HG03175 (cell line): ENCODE measurements around the gene CABP7.

Experiments used
- ATAC-seq: cut with Tn5 transposase; IDR thresholded peaks from one replicate; pipeline ENCODE4 v1.9.1; 2021; ENCODE audit warnings: mild to moderate bottlenecking, moderate library complexity; ENCODE audit not compliant: unreplicated experiment

Gene CABP7

DNA sequence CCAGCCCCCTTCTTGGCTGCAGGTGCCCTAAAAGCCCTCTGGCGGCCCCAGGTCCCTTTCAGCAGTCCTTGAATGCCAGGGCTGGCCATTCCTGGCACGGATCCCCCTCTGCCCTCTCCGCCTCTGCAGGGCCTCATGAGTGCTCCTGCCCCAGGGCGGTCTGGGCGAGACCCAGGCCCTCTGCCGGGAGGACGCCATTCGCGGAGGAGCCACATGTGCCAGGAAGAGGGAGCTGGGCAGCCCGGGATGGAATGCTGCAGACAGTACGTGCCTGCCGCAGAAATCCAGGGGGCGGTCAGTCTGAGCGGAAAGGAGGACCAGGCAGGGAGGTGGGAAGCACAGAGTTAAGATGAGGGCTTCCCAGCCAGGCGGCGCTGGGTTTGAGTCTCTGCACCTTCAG lies 2.8 kb downstream of the CABP7 start:
- ATAC-seq: no peak

DNA sequence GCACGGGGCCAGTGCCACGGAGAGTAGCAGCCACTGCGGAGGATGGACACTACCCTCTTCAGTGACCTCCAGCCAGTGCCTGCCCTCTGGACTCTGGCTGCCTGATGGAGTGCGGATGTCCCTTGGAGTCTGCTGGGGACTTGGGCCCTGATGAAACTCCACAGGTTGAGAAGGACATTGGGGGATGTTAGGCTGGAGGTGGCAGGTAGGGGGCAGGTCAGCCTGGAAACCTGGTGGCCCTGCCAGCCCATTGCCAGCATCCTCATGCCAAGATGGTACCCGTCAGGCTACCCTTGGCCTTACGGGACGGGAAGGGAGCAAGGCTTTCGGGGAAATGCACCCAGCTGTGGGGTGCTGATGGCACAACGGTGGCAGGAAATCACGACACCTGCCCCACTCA lies 4.0 kb downstream of the CABP7 start:
- no peak for ATAC-seq

DNA sequence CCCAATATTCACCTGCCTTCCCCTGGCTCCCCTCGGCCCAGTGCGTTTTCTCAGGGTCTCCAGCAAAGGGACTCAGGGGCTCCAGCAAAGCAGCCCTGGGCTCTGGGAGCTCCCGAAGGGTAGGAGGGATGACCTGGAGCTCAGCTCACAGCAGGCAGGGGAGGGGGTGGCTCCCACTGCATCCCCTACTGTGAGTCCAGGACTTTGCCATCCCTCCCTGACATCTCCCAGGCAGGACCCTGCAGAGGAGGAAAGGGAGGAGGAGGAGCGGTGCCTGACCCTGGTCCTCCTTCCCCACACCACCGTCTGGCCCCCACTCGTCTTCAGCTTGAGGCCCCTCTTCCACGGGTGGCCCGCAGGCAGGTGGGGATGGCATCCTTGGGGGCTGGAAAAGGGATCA lies 5.0 kb downstream of the CABP7 start:
- no peak for ATAC-seq

DNA sequence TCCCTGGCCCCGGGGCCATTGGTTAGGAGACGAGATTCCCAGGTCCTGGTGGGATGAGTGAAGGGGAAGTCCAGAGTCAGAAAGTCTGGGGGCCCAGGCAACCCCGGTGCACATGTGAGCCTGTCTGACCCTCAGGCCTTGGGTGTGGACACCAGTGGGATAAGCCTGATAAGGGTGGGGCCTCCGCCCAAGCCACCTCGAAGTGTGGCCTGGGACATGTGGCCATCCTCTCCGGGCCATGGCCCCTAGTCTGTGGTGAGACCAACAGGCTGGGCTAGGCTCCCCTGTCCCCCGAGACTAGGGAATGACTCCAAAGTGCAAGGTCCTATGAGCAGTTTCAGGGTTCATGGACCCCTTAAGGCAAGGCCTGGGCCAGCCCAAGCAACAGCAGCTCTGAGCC lies 6.3 kb downstream of the CABP7 start:
- no peak for ATAC-seq

DNA sequence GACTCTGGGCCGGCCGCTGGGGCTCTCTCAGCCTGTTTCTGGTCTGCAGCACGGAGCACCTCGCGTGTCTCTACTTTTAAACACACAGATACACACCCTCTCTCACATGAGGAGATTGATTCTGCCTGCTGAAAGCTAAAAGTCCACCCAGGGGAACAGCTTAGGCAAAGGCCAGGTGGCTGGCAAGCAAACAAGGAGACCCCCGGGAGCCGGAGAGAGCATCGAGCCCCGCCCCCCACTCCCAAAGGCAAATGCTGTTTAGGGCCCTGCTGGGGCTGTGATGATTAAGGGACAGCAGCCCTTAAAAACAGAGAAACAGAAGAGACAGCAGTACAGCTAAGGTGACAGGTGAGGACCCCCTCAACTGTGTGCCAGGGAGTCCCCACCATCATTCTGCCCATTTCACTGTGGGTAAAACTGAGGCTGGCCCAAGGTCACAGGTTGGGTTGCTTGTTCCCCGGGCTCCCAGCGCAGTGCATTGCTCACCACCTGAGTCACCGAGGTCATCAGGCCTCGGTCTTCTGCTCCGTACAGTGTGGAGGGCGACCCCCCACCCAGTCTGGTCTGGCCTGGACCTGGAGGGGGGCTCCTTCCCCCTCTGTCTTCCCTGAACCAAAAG lies 6.8 kb downstream of the CABP7 start:
- no peak for ATAC-seq

DNA sequence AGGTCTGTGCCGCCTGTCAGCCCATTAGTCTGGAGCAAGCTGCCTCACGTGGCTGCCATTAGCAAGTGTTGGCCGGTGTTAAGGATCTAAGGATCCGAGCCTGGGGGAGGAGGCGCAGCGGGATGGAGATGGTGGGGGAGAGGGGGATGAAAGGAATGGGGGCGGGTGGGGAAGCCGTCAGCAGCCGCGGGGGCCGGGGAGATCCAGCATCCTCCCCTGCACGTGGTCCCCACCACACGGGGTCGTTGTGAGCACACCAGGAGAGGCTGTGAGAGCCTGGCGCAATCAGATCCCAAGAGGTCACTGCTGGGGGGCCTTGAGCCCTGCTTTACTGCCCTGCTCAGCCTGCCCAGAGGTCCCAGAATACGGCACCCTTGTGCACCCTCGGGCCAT lies 7.3 kb downstream of the CABP7 start:
- no peak for ATAC-seq

DNA sequence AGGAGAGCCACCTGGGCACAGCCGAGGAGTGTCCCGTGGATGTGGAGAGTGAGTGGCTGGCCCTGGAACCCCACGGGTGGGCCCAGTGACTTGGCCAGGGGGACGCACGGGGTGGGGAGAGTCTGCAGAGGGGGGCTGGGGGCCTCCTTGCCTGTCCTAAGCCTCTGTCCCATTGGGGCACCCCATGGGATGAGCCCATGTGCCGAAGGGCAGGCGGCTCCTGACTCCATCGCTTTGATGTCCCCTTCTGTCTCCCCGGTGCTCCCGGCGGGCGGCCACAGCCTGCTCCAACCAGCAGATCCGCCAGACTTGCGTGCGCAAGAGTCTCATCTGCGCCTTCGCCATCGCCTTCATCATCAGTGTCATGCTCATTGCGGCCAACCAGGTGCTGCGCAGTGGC lies 9.4 kb downstream of the CABP7 start:
- no peak for ATAC-seq

DNA sequence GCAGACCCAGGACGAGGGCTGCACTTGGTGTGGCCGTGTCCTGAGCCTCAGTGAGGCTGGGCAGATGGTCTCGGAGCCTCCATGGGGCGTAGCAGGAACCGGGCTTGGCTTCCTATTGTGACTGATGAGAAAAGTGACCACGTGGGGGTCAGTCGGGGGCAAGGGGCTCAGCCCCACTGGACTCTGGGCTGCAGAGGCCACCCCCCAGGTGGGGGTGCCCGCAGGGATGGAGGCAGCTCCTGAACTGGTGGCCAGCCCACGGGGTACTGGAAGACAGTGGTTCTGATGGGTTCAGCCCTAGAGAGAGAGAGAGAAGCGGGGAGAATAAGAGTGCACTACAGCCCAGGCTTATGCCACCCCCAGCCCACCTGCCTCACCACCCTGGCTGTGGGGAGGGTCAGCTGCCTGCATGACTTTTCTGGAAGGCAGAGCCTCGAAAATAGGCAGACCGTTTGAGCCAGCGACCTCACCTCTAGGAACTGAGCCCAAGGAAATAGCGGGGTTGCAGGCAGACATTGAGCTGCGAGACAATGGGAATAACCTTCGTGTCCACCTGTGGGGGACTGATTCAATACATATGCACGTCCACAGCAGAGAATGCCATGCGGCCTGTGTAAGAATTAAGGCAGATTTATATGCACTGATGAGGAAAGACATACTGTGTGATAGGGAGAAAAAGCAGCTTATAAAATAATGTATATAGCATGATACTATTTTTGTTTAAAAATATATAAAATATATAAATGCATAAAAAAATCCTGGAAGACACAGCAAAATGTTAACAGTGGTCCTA lies 11.5 kb downstream of the CABP7 start:
- no peak for ATAC-seq

DNA sequence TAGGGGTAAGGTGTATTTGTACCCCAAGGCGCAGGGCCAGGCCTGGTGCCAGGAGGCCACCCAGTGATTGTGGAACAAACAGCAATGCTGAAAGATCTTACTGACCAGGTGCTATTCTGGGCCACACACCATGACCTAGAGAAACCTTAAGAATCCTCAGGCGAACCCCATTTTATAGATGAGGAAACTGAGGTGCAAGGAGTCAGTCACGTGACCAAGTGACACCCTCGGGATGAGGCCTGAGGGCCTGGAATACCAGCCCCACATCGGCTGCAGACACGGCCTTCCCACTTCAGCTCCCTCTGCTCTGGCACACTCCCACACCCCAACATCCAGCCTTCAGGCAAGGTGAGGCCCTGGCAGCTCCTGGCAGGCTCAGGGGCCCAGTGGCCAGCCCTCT lies 13.1 kb downstream of the CABP7 start:
- no peak for ATAC-seq

DNA sequence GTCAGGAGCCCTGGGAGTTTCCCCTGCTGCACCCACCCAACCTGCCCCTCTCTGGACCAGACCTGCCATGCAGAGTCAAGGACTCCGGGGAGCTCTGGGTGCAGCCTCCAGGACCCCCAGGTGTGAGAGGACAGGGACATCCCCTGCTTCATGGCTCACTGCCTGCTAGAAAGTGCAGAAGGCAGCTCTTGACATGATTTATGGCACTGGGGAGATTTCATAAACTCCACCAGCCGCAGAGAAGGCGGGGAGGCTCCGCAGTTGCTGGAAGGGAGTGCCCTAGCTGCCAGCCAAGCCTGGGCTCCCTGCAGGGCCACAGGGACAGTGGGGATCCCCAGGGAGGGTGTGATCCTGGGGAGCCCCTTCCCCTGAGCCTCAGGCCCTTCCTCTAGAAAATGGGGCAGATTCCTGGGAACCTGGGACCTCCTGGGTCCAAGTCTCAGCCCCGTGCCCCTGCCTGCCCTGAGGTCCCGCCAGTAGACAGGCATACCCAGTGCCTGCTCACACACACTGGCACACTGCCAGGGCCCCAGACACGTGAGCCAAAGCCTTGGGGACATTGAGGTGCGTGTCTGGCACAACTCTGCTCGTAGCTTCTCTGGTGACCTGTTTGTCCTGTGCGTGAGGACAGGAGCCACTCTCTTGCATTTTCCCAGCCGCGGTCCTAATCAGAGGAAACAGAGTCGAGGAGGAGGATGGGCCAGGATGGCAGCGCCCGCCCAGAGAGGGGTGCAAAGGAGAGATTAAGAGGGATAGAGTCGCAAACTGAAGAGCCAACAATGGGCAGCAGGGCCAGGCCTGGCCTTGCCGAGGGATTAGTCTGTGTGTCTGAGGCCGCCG lies 13.8 kb downstream of the CABP7 start:
- ATAC-seq: no peak

DNA sequence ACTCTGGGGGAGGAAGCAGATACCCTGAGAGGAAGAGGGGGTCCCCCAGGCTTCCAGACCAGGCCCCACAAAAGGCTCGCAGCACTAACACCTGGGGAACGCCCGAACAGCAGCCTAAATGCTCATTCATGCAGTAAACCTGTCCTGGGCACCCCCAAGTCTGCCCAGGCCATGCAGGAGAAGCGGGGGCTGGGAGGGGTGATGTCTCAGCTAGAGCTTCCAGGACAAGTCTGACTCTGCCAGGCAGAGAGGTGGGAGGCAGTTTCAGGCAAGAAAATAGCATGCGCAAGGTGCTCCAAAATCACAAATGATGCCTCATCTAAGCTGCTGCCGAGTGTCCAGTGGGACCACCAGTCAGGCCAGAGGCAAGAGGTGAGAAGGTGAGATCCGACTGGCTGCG lies 14.6 kb downstream of the CABP7 start:
- ATAC-seq: no peak

DNA sequence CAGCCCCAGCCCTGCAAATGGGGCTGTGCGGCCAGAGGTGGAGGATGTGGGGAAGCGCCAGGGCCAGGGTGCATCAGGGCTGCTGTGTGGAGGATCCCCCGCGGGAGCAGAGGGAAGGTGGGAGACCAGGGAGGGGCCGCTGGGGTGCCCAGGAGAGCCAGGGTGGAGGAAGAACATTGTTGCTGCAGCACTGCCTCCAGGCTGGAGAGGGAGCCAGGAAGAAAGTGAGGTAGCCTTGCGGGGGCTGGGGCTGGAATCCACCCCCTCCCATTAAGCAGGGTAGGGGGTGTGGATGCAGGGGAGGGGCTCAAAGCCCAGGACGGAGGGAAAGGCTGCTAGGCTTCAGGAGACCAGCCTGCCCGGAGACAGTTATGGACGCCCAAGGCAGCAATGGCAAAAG lies 15.0 kb downstream of the CABP7 start:
- no peak for ATAC-seq

DNA sequence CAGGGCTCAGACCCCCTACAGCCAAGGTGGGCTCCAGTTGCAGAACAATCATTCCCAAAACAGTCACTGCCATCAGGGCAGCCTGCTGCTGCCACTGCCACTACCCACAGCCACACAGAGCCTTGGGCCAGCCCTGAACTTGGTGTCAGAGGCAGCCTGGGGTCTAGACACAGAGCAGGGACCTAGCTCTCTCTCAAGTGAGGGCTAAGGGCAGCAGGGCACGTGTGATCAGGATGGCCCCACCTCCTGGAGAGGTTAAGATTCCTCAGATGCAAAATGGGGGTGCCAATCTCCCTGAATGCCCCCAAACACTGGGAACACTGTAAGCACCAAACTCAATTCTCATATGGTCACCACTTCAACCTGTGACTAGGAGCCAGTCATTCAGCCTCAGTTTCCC lies 15.6 kb downstream of the CABP7 start:
- ATAC-seq: no peak

DNA sequence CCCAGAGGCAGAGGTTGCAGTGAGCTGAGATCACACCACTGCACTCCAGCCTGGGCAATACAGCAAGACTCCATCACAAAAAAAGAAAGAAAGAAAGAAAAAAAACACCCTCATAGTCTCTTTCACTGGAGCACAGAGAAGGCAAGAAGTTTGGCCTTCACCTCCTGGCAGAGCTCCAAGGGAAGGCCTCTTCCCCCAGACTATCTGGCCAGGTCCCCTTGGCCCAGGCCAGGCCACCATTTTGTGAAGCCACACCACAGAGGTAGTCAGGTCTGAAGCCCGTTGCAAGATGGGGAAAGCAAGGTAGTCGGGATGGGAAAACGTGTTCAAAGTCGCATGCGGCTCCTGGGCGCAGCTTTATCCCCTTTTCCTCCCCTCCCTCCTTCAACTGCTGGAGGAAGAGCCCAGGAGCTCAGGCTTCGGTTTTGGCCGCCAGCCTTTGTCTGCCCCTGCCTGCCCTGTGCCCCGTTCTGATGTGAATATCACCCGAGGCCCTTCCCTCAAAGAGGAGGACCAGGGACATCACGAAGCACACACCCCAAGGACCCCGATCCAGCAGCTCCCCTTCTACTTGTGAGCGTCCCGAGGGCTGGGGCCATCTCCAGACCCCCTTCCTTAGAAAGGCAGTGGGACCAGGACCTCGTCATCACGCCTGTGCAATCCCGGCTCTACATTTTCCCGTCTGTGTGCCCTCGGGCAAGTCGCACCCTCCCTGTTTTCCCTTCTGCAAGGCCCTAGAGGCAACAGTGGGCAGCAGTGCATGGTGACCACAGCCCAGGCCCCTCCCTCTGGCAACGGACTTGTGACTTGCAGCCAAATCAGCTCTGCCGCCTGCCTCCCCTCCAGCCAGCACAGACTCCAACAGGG lies 17.7 kb downstream of the CABP7 start:
- no peak for ATAC-seq

DNA sequence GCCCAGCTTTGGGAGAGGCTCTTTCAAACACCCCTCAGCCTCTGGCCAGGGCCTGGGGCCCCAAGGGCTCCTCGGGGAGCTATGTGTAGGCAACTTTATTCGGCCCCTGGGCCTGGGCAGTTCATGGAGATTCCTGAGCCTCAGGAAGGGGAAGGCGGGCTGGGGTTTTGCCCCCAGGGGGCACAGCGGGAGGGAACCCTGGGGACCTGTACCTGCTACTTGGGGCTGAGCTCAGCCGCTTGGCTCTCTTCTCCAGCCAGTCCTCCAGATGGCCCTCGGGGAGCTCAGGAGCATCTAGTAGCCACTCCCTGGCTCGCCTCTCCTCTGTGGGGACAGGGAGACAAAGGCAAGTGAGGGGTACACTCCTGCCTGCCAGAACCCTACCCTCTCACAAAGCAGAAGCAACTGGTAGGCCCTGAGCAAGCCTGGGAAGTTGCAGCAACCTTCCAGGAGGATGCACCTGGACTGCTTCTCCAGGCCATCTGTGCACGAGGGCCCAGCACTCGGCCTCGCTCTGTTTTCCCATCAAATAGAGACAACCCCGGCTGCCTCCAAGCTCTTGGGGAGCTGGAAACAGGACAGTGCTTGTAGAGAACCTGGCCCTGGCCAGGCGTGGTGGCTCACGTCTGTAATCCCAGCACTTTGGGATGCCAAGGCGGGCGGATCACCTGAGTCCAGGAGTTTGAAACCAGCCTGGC lies 18.5 kb downstream of the CABP7 start:
- no peak for ATAC-seq

DNA sequence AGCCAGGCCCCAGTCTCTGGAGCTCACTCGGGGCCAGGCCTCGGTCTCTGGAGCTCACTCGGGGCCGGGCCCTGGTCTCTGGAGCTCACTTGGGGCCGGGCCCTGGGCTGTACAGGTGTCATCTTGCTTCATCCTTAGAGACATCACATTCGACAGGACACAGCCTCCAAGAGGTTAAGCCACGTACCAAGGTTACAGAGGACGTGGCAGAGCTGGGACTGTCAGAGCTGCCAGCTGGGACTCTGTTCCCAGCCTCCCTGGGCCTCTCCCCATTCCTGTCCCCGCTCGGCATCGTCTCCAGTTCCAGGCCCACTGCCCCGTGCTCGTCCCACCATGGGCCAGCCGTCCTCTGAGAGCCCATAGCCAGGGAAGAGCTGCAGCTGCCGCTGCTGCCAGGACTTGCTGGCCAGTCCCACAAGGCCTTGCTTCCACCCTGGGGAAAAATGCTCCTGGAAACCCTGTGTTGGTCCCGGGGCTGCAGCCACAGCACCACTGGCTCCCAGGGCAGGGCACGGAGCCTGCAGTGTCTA lies 19.6 kb downstream of the CABP7 start:
- no peak for ATAC-seq

DNA sequence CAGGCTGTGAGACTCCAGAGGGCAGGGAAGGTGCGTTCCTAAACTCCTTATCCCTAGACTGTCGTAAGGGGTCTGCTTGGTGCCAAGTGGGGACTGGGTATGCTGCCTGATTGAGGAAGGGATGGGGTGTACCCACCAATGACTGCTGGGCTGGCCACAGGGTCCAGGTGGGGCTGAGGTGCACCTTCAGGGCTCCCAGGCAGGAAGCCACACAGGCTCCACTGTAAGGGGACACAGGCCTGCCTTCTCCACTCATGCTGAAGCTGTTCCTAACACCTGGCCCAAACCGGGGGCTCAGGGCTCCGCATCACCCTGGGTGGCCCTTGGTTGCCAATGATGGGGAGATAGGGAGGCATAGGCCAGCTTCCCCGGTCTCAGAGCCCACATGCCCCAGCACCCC lies 20.4 kb downstream of the CABP7 start:
- no peak for ATAC-seq

DNA sequence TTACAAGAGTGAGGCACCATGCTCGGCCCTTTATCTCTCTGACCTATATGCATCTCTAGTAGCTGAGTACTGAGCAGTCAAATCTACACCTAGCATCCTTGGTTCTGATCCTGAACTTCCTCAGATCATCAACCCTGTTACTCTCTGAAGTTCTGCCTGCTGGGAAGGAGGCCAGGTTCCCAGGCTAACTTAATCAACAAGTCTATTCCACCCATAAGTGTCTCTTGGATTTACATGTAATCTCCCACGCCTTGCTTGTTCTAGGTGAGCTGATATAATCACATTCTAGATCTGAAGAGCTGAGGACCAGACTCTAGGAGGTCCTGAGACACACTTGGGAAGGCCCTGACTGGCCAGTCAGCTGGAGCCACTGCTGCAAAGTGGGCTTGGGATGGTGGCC lies 22.1 kb downstream of the CABP7 start:
- ATAC-seq: no peak

DNA sequence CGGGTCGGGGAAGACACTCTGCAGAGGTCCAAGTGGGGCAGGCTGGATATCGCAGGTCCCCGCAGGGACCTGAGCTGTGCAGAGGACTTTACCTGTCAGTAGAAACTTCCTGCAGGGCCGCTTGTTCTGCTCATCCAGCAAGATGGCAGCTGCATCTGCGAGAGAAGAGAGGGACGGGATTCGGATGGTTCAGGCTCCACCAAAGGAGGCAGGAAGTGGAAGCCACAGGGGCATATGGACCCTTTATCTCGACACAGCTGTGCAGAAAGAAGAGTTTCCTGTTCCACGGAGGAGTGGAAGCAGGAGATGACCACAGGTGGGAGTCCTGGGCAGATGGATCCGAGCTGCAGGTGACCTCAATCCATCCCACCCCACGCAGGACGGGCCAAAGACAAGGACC lies 22.5 kb downstream of the CABP7 start:
- ATAC-seq: no peak

DNA sequence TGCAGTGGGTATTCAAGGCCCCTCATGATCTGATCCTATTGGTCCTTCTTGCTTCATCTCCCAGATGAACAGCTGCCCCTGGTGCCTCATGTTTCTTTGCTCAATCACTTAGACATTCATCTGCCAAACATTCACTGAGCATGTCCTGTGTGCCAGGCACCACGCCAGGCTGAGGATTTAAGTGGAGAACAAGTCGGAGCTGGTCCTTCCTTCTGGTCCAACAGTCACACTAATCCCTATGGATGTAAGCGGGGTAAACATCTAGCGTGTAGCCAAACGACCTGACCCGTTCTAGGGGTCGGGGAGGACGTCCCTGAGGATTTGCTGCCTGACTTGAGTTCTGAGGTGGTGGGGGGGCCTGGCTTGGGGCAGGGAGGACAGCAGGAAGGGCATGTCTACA lies 25.1 kb downstream of the CABP7 start:
- ATAC-seq: no peak
